Transverse colon (tissue), 4 donors: ENCODE results near the gene TMCO1.

Experiments
- CTCF ChIP-seq, 5 experiments: fragments of 200-600 bp in 3 of 5; fragments of 450-650 bp in 2 of 5; sonication (generic) in 3 of 5; IDR thresholded peaks; 1 replicate in 2 of 5; 2 replicates in 3 of 5; pipeline ENCODE4 v1.5.1; 2016 to 2017; ENCODE audit warnings: antibody characterized with exemption in 5 of 5, inconsistent platforms in 3 of 5, mild to moderate bottlenecking in 2 of 5, moderate library complexity in 1 of 5
- POLR2A ChIP-seq: fragments of 450-650 bp; IDR thresholded peaks from one replicate; pipeline ENCODE4 v1.6.1; 2016; ENCODE audit warnings: antibody characterized with exemption, mild to moderate bottlenecking, moderate library complexity
- POLR2AphosphoS5 ChIP-seq, 3 donors: sonication (generic); formaldehyde crosslinking; IDR thresholded peaks; one replicate each; pipeline ENCODE4 v1.6.1; 2016; ENCODE audit warnings: antibody characterized with exemption in 3 of 3

GRCh38 chr1:165698761-165699052, 70.0 kb downstream of the TMCO1 start:
- TF ChIP-seq POLR2AphosphoS5 (IDR thresholded peaks at IDR 0.05) = no peak
- peak in 1 of 5 experiments; percentile 16 for TF ChIP-seq CTCF (IDR thresholded peaks at IDR 0.05)
- TF ChIP-seq POLR2A = no peak
